HG02763 (cell line): Measurements from ENCODE around the gene SLC22A23.

ENCODE experiments used
- ATAC-seq: cut with Tn5 transposase; IDR thresholded peaks from one replicate; pipeline ENCODE4 v1.9.1; 2021; ENCODE audit warnings: mild to moderate bottlenecking, moderate library complexity; ENCODE audit not compliant: unreplicated experiment

SLC22A23 gene

DNA sequence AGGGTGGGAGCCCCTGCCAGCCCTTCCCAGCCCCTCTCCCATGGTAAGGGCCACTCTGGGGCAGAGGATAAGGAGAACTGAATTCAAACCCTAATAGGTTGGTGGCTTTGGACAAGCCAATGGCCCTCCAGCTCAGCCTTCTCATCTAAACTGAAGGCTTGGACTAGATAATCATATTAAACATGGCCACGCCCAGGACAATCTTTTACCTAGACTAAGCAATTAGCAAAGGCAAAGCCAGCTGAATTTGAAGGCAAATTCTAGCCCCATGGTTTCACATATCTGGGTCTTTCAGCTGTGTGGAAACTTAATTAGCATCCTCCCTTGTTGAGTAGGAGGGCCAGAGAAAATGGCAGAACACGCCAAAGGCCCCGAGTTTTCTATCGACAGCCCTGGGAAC lies 10.7 kb downstream of the SLC22A23 start:
- ATAC-seq = no peak

DNA sequence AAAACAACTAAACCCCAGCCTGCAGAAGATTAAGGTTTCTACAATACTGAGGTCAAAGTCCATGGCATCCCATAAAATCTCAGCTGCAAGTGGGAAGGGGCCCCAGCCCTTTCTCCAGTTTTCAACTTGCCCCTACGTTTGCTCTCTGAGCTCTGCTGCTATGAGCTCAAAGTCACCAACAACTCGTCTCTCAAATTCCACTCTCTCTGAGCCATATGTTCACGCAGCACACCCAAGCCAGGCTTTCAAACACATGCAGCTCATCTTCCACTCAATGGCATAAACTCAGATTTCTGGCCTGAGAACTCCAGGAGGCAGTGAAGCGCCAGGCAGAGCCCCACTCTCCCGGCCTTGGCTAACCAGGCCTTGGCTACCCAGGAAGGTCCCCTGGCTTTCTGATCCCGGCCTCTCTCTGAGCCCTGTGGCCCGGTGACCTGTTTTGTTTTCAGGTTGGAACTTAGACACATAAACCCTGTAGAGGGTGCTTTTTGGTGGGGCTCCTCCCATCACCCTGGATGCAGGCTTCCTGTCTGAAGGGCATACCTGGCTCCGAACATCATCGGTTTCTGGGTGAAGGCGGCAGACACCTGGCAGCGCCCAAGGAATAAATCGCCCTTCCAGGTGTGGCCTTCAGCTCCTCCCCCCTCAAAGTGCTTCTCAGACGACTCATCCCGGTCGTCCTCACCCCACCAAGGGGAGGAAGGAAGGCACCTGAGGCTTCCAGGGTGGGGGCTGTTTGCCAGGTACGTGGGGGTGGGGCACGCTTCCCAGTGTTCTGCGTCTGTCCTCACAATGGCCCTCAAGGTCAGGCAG lies 12.4 kb downstream of the SLC22A23 start:
- ATAC-seq = no peak

DNA sequence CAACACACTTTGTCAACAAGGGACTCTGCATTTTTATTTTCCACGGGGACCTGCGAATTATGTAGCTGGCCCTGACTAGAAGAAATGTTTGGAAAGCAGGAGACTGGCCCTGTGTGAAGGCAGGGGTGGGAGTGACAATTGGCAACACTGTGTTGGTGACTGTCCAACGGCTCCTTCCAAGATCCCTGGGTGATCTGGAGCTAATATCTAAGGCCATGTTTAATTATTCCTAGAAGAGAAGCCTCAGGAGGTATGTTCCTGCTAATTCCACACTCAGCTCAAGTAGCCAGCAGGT lies 13.7 kb downstream of the SLC22A23 start:
- no peak for ATAC-seq

DNA sequence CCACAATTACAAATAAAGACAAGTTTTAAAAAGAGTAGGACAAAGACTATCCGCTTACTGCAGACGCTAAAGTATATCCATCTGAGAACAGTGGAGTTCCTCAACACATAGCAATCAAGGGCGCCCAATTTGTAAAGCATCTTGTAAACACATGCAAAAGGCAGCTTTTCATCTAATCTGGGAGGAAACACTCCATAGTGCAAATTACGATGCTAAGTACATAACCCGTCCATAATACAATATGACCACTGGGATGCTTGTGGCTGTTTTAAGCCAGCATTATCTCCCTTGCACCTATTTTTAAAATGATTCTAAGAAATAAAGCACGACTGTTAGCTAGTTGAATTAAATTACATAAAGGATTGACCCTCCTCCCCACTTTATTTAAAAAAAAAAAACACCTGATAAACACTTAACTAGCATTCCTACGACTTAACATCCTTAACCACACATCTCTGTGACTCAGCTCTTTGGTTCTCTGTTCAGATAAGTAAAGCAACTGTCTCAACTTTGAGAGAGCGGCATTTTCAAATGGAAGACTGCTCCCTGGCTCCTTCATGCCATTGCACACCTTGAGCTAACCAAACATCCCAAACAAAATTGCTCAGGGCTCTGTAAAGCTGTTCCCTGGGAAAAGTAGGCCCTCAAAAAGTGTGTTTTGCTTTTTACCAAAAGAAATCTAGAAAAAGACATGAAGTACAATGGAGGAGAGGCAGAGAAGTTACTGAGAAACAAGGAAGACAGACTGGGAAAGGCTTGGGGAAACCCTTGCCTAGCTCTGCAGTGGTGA lies 14.2 kb downstream of the SLC22A23 start:
- ATAC-seq = no peak

DNA sequence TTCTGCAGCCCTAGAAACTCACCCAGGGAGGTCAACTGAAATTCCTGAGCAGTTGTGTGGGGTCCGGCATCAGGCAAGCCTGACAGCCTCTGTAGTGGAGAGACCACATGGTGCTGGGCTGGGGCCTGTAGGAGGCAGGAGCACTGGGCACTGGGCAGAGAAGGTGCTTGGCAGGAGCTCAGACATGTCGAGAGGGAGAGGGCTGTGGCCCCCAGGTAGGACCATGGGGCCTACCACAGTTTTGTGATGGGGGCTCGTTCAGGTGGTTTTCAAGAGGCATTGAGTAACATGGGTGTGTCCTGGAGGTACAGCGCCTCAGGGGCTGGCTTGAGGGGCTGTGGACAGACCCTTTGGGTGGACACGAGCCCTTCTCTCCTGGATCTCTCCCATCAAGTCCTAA lies 15.9 kb downstream of the SLC22A23 start:
- ATAC-seq = no peak

DNA sequence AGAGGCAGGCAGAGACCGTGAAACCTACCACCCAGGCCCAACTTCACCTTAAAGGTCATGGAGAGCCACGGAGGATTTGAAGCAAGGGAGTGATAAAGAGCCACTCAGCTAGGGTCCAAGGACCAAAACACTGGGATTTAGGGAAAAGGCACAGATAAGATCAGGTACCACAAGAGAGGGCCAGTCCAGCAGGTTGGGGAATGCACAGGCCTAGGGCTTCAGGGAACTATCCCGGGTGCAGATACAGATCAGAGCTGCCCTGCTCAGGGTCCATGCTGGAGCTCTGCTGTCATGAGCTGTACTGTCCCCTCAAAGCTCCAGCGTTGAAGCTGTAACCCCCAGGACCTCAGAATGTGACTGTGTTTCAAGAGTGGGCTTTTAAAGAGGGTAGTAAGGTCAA lies 16.9 kb downstream of the SLC22A23 start:
- no peak for ATAC-seq

DNA sequence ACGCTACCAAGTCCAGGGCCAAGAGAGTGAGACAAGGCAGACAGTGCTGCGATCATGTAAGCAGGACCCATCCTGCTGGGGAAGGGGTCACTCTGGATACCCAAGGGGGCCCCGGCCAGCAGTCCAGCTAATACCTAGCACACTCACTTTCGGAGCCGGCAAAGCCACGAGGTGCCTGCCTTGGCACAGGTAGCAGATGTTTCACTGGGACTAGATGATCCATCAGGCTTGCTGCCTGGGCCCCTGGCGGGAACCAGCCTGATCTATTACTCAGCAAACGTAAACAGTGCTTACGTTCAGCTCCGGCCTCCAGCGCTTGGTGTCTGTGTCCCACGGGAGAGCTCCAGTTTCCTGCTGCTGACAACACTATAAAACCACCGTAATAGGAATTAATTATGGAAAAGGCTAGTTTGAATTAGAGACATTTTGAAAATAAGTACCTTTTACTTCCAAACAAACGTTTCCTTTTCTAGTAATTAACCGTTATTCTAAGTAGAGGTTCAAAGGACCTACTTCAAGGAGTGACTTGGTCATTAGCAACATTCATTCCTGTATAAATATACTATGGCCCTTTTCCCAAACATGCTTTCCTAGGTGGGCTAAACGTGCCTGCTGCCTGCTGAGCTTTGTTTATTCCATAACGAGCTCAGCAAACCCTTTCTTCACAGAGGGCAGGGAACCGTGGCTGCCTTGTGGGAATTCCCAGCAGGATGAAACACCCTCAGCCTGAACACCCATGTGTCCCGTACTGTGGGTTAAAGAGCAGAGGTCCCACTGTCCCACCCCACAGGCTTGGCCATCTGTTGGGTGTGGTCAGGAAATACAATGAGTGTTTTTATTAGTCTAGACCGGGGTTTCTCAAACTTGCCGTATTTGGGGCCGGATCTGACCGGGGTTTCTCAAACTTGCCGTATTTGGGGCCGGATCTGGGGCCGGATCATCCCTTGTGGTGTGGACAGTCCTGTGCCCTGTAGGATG lies 18.4 kb downstream of the SLC22A23 start:
- ATAC-seq = no peak

DNA sequence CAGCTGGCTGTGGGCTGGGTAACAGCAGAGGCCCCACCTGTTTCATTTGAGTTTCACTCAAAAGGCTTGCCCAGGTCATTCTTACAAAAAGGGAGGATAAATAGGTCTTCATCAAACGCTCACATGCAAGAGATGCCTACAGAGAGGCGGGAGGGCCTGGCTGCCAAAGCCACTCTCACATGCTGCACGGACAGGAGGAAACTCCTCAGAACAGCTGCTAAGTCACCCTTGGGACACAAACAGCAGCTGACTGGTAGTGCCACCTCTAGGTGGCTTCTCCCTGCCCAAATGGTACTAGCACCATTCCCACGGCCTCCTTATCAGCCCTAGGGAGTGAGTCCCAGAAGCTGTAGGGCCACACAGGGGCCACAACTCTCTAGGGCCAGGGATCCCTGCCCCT lies 23.8 kb downstream of the SLC22A23 start:
- ATAC-seq = no peak

DNA sequence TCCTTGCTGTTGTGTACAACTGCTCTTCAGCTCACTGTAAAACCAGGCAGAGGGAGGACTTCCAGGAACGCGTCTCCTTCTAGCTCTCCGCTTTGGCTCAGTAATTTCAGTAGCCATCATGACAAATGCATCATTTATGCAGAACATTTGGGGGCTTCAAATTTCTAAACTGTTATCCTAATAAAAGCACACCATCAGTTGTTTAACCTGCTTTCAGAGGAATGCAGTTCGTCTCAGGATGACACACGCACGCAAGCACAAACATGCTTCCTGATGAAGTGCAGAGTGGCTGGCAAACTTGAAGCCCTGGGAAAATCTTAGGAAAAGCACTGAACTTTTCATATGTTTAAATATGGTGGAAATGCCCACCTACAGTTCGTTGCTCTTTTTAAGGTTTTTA lies 24.4 kb downstream of the SLC22A23 start:
- no peak for ATAC-seq

DNA sequence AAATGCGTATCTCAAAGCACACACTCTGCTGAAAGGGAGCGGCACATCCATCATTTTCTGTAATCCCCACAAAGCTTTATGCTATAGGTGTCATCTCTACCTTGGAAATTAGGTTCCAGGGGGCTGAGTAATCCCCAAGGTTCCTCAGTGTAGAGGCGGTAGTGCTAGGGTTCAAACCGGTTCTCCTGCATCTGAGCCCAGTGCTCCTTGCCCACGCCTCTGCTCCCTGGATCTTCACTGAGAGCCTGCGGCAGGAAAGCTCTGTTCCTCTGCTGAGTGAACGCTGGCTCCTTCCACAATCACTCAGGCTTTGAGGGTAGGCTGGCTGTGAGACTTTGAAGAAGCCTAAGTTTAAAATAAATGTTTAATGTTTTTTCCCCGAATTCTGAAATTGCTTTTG lies 24.9 kb downstream of the SLC22A23 start:
- no peak for ATAC-seq

DNA sequence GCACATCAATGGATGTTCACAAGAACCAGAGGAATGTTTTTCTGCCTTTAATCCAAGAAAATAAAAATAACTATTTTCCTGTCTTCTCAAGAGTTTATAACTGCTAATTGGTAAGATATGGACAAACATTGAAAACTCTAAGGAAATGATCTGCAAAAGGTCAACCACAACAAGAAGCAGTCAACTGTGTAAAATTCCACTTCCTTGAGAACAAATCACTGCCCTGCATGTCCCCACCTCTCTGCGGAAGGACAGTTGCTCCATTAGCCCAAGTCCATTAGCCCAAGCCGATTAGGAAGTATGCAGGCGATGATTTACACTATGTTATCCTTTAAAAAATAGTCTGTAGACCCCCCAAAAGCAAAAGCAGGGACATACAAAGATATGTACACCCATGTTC lies 27.6 kb downstream of the SLC22A23 start:
- no peak for ATAC-seq

DNA sequence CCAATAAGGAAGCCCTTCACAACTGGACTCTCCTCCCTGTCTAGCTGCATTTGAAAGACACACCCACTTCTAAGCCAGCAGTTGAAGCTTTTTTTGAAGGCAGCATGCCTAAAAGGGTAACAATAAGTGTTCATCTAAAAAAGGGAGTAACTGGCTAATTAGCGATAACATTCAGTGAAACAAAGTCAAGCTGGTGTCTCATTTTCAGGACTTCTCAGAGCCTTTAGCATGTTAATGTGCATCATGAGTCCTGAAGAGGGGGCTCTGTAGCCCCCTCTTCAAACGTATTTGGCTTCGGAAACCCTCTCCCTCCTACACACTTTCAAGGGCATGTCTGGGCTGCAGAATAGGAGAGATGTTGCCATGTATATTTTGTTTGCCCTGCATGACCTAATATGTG lies 28.1 kb downstream of the SLC22A23 start:
- ATAC-seq = no peak

DNA sequence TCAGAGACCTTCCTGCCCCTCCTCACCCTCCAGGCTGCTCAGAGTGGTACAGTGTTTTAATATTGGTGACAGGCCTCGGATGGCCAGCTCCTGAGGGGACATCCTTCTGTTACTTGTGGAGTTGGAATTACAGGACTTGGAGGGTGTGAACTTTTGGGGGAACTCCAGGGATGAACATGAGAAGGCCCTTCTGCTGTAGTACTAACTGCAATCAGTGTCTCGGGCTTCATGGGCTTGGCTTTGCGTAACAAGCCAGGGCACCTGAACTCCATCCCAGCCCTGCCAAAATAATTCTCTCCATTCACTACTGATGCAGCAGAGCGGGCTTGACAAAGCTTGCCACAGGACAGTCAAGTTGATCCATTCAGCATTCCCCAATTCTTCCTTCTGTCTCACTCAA lies 28.6 kb downstream of the SLC22A23 start:
- no peak for ATAC-seq

DNA sequence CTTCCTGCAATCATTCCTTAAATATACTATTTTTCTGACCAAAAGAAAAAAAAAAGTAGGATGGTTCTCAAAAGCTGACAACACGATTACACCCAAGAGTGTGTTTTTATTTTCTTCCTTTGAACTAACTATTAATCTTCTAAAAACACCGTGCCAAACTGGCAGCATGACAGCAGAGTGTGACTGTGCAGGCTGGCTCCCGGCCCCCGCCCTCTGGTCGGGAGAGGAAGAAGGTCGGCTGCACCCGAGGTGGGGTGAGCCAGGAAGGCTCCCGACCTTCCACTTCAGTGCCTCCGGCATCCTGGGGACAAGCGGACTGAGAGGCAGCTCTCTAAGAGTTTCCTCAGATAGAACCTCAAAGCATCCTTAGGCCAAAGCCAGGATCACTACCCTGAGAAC lies 29.2 kb downstream of the SLC22A23 start:
- no peak for ATAC-seq

DNA sequence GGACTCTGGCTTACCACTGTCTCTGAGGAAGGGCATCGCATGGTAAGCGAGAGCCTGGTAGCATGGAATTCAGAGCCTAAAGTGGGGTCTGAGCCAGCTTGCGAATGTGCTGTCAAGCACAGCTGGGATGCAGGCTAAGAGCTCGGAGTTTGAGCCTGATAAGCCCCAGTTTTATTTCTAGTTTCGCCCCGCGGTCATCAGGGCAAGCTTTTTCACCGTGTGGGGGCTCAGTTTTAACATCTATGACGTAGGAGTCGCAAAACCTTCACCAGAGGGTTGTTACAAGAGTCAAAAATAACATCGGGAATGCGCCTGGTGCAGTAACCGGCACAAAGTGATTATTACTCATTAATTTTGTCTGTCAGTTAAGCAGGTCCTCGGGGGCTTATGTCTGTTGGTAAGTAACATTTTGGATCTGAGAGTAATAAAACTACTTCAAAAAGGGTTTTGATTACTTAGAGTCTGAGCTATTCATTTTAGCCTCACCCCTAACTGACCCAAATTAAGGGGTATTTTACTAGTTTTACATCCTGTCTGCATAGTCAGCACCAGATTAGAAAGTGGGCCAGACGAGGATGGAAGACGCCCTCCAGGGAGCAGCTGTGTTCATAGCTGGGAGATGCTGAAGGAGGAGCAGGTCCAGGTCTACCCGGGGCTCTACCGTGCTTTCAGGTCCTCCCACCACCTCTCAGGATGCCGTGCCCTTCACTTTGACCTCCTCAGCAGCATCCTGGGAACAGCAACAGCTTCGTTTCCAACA lies 29.7 kb downstream of the SLC22A23 start:
- no peak for ATAC-seq

DNA sequence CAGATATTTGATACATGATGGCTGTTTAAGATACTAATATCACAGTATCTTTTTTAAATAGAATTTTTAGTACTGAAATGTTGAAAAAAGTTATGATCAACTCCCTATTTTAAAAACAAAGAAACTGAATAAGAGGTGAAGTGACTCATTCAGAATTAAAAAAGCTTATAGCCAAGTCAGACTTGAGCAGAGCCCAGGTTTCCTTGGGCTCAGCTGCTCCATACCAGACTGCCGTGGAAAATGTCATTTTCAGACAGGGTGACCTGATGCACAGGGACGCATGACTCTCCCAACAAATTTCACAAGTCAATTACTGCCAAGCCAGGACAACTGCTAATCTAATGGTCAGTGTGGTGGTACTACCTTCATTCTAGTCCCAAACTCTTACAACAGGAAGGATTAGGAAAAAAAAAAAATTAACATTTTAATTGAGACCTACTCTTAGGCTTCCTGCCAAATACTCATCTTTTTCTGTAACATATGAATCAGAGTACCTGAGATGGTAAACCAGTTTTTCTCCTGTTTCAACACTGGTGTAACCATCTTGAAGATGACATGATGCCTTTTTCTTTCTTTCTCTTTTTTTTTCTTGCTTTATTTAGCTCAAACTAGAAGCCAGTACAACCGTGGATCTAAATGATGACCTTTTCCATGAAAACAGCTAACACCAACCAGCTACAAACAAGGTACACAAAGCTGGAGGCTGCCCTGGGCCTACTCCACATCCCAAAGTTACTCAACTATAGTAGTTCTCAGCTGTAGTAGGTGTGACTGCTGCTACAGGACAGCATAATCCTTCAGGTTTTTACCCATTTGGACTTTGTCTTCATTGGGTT lies 30.5 kb downstream of the SLC22A23 start:
- no peak for ATAC-seq

DNA sequence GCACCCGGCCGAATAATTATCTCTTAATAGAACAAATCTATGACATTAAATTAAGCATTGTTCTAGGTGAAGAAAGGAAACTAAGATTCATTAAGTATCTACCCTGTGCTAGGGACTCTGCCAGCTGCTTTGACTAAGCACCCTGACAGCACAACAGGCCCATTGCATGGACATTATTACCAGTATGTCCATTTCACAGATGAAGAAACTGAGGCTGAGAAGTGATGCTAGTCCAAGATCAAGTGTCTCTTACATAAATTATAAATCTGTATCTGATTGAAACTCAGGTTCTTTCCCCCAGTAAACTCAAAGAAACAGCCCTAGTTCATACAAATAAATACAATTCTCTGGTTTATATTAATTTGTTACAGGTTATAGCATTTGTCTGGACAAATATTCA lies 31.3 kb downstream of the SLC22A23 start:
- ATAC-seq = no peak

DNA sequence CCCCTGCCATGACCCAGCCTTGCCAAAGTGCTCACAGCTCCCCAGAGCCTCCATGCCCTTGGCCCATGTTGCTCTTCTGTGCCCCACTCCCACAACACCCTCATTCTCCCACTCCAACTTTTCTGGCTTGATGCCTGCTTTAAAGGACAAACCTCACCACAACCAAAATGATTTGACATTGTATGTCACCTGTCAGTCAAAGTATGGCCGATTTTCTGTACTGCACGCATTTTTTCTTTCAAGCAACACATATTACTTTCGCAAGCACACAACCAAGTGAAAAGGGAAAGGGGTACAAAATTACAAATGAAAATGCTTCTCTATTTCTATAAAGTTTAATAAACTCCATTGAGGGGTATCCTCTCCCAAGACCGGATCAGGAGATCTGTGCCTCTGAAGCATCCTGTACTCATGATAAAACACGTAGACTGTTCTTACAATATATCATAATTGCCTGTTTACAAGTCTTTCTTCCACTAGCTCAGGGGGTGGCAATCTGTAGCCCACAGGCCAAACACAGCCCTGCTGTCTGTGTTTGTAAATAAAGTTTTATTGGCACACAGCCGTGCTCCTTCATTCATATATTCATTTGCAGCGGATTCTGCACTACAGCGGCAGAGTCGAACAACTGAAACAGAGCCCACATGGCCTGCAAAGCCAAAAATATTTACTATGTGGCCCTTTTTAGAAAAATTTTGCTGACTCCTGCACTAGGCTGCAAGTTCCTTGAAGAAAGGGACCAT lies 32.5 kb downstream of the SLC22A23 start:
- ATAC-seq = no peak
